NCI-H1417 (cell line): ENCODE data around the gene BDH1.
"Not testable (repeated sequence)": the region's sequence is repeated elsewhere in the genome, so short reads cannot be mapped to it uniquely, and the experiment has no call there.

ENCODE experiments used
- DNase-seq, 3 experiments: peaks; one replicate each; lab custom pipeline; 2025; lab: John Stamatoyannopoulos, UW

BDH1 gene

GRCh38 chr3:197486861-197487260, 68.9 kb downstream of the BDH1 start:
- no peak for DNase-seq

GRCh38 chr3:197485143-197485542, 70.6 kb downstream of the BDH1 start:
- DNase-seq: no peak

- no peak for DNase-seq
Measured at GRCh38 chr3:197484204-197484901, 71.4 kb downstream of the BDH1 start.

GRCh38 chr3:197482001-197482400, 73.8 kb downstream of the BDH1 start:
- DNase-seq: no peak

- DNase-seq: no peak
Measured at GRCh38 chr3:197480320-197480719, 75.4 kb downstream of the BDH1 start.

- peak in 1 of 3 experiments; percentile 34 for DNase-seq
Measured at GRCh38 chr3:197478746-197479668, 76.8 kb downstream of the BDH1 start.

GRCh38 chr3:197477816-197478215, 78.0 kb downstream of the BDH1 start:
- DNase-seq: not testable (repeated sequence)

GRCh38 chr3:197475997-197476525, 79.7 kb downstream of the BDH1 start:
- DNase-seq: no peak

GRCh38 chr3:197475514-197475913, 80.3 kb downstream of the BDH1 start:
- DNase-seq: no peak

GRCh38 chr3:197472151-197472550, 83.6 kb downstream of the BDH1 start:
- no peak for DNase-seq

GRCh38 chr3:197471221-197472010, 84.4 kb downstream of the BDH1 start:
- no peak for DNase-seq

- DNase-seq: no peak
Measured at GRCh38 chr3:197468866-197469382, 86.8 kb downstream of the BDH1 start.

- DNase-seq: no peak
Measured at GRCh38 chr3:197468167-197468566, 87.6 kb downstream of the BDH1 start.

GRCh38 chr3:197466586-197467399, 89.0 kb downstream of the BDH1 start:
- no peak for DNase-seq

GRCh38 chr3:197465996-197466549, 89.7 kb downstream of the BDH1 start:
- DNase-seq: no peak

GRCh38 chr3:197465197-197465995, 90.4 kb downstream of the BDH1 start:
- DNase-seq: no peak

- DNase-seq: no peak
Measured at GRCh38 chr3:197464794-197465193, 91.0 kb downstream of the BDH1 start.

- DNase-seq: no peak
Measured at GRCh38 chr3:197463279-197463678, 92.5 kb downstream of the BDH1 start.

- no peak for DNase-seq
Measured at GRCh38 chr3:197462808-197463207, 93.0 kb downstream of the BDH1 start.

GRCh38 chr3:197460639-197461038, 95.1 kb downstream of the BDH1 start:
- no peak for DNase-seq
